ENCODE data around the gene GNRH2.

DNA sequence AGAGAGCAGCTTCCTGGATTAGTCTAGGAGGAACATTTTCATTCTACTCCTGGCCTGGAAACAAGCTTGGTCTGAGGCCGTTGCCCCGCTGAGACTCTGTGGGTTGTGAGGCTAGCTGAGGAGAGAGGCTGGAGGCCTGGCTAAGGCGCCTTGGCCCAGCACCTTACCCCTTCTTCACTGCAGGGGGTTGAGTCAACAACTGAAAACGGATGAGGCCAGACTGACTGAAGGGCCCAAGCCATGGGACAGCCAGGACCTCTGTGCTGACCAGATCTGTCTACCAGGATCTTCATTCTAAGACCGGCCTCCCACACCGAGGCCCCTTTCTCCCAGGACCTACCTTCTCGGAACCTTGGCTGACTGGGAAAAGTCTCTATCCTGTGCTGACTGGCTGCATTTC is 44.6 kb downstream of the GNRH2 start:
- TF ChIP-seq POLR2AphosphoS5 (IDR thresholded peaks at IDR 0.05; ENCODE audit: low read depth, low read length): no peak
- TF ChIP-seq, protein P1, sequence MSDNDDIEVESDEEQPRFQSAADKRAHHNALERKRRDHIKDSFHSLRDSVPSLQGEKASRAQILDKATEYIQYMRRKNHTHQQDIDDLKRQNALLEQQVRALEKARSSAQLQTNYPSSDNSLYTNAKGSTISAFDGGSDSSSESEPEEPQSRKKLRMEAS (IDR thresholded peaks at IDR 0.05): no peak

Data from H1 (cell line).